ENCODE results near the gene MRC2. TPM values are rescaled to one million over a fixed set of nuclear protein-coding genes. Genes with fewer than 3 reads are reported as not detected.
"Not testable (repeated sequence)": the region's sequence is repeated elsewhere in the genome, so short reads cannot be mapped to it uniquely, and the experiment has no call there.

Gene MRC2
- total and polyA plus RNA-seq, 2 experiments from 2014 or later = 222 to 756 TPM

DNA sequence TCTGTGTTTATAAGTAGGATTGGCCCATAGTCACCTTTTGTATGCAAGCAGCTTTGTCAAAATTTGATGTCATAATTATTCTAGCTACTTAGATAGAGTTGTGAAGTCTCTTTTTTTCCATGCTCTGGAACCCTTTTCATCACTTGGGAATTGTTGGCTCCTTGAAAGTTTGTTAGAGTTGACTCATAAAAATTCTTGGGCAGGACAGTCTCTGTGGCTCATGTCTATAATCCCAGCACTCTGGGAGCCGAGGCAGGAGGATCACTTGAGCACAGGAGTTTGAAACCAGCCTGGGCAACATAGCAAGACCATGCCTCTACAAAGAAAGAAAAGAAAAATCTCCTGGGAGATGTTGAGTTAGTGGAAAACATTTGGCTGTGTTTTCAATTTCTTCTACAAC lies 45.7 kb upstream of the MRC2 start:
- in situ Hi-C loops (cut with MboI) = no loop called here
- H3F3A ChIP-seq (ENCODE audit: insufficient read depth) = peaks cover 7% of the 10 kb centered on the region; the same call in 1 of the 2 replicates
- no peak overlapping the region for H3K4me2 ChIP-seq (ENCODE audit: unreplicated experiment)
- H3K27ac ChIP-seq = peak overlapping the region; percentile 9
- TF ChIP-seq EZH2phosphoT487 (IDR thresholded peaks at IDR 0.05; ENCODE audit: insufficient read depth, low read depth) (no peak), EZH2 (IDR thresholded peaks at IDR 0.05; ENCODE audit: insufficient read depth, poor library complexity, severe bottlenecking) (no peak)
- H3K4me1 ChIP-seq (ENCODE audit: insufficient read depth) = peaks cover 9% of the 10 kb centered on the region
- no peak overlapping the region for H2AFZ ChIP-seq
- peak; percentile 49 for DNase-seq
- 12 to 38% methylated on average over 1 of the region's 1 CpG for WGBS, 2 experiments (ENCODE audit: low coverage in 1 of 2, low lambda C conversion rate in 2 of 2, missing lambda C conversion rate in 2 of 2)
- H3K4me3 ChIP-seq = no peak overlapping the region
- H3K9ac ChIP-seq = no peak overlapping the region
- H3K27me3 ChIP-seq (replicated peaks; ENCODE audit: insufficient read depth) = no peaks in the 10 kb centered on the region
- H4K20me1 ChIP-seq (ENCODE audit: insufficient read depth) = no peaks in the 10 kb centered on the region
- no peaks in the 10 kb centered on the region for H3K9me3 ChIP-seq (ENCODE audit: low read depth)
- peaks cover 52% of the 10 kb centered on the region for H3K36me3 ChIP-seq (ENCODE audit: low read depth)
- peaks cover 35% of the 10 kb centered on the region for H3K79me2 ChIP-seq (ENCODE audit: insufficient read depth)
- no peaks in the 10 kb centered on the region for H3K9me2 ChIP-seq (ENCODE audit: insufficient read depth)

DNA sequence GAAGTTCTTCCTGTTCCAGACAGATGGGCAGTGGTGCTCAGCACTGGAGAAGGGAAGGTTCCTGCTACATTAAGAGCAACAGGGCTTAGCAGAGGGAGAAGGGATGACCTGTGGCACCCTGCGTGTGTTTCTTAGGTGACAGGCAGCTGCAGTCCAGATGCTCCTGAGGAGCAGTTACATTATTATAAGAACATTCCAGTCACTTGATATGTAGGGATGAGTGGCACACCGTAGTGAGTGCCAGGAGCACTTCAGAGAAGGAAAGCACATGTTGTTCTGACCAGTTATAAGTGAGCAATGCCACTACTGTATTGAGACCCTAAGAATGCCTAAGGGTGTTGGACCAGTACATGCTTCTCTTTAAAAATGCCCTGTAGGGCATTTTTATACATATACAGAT lies 39.9 kb upstream of the MRC2 start:
- no peak for DNase-seq
- Histone ChIP-seq H3K79me2 (ENCODE audit: insufficient read depth) (peaks cover 57% of the 10 kb centered on the region), H3K9ac (no peak overlapping the region), H3K27ac (no peak overlapping the region), H4K20me1 (ENCODE audit: insufficient read depth) (no peaks in the 10 kb centered on the region), H3F3A (ENCODE audit: insufficient read depth) (no peaks in the 10 kb centered on the region), H2AFZ (no peak overlapping the region), H3K36me3 (ENCODE audit: low read depth) (peaks cover 43% of the 10 kb centered on the region), H3K9me3 (ENCODE audit: low read depth) (no peaks in the 10 kb centered on the region), H3K4me1 (ENCODE audit: insufficient read depth) (no peaks in the 10 kb centered on the region), H3K4me3 (no peak overlapping the region), H3K27me3 (replicated peaks; ENCODE audit: insufficient read depth) (no peaks in the 10 kb centered on the region), H3K4me2 (ENCODE audit: unreplicated experiment) (no peak overlapping the region), H3K9me2 (ENCODE audit: insufficient read depth) (no peaks in the 10 kb centered on the region)
- TF ChIP-seq EZH2 (IDR thresholded peaks at IDR 0.05; ENCODE audit: insufficient read depth, poor library complexity, severe bottlenecking) (no peak), EZH2phosphoT487 (IDR thresholded peaks at IDR 0.05; ENCODE audit: insufficient read depth, low read depth) (no peak)
- WGBS, 2 experiments (ENCODE audit: low coverage in 1 of 2, low lambda C conversion rate in 2 of 2, missing lambda C conversion rate in 2 of 2) = 69 to 72% methylated on average over 2 of the region's 2 CpGs
- in situ Hi-C loops (cut with MboI) = no loop called here

DNA sequence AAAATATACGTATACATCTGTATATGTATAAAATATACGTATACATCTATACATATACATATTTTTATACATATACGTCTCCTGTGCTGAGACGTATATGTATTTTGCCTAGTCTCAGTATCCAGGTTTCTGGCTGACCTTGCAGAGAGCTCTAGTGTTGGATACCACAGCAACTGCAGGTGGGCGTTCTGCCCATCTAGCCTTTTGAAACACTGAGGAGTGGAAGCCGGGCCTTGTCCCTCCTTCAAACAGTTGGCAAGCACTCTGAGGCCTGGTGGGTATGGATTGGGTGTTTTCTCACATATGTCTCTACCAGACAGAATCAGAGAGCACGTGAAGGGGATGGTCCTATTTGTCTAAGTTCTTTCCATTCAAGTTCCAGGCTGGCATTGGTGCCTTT lies 39.4 kb upstream of the MRC2 start:
- Histone ChIP-seq H3K9me2 (ENCODE audit: insufficient read depth) (no peaks in the 10 kb centered on the region), H3K27ac (no peak overlapping the region), H4K20me1 (ENCODE audit: insufficient read depth) (no peaks in the 10 kb centered on the region), H3K36me3 (ENCODE audit: low read depth) (peaks cover 41% of the 10 kb centered on the region), H3K27me3 (replicated peaks; ENCODE audit: insufficient read depth) (no peaks in the 10 kb centered on the region), H3K4me3 (no peak overlapping the region), H3K4me2 (ENCODE audit: unreplicated experiment) (no peak overlapping the region), H3K9me3 (ENCODE audit: low read depth) (no peaks in the 10 kb centered on the region), H3K4me1 (ENCODE audit: insufficient read depth) (no peaks in the 10 kb centered on the region), H2AFZ (no peak overlapping the region), H3K79me2 (ENCODE audit: insufficient read depth) (peaks cover 57% of the 10 kb centered on the region), H3K9ac (no peak overlapping the region), H3F3A (ENCODE audit: insufficient read depth) (no peaks in the 10 kb centered on the region)
- no peak for DNase-seq
- no peak for TF ChIP-seq EZH2phosphoT487 (IDR thresholded peaks at IDR 0.05; ENCODE audit: insufficient read depth, low read depth)
- no peak for TF ChIP-seq EZH2 (IDR thresholded peaks at IDR 0.05; ENCODE audit: insufficient read depth, poor library complexity, severe bottlenecking)
- 93 to 96% methylated on average over 7 of the region's 7 CpGs for whole genome bisulfite sequencing, 2 experiments (ENCODE audit: low coverage in 1 of 2, low lambda C conversion rate in 2 of 2, missing lambda C conversion rate in 2 of 2)
- in situ Hi-C loops (cut with MboI) = no loop called here

DNA sequence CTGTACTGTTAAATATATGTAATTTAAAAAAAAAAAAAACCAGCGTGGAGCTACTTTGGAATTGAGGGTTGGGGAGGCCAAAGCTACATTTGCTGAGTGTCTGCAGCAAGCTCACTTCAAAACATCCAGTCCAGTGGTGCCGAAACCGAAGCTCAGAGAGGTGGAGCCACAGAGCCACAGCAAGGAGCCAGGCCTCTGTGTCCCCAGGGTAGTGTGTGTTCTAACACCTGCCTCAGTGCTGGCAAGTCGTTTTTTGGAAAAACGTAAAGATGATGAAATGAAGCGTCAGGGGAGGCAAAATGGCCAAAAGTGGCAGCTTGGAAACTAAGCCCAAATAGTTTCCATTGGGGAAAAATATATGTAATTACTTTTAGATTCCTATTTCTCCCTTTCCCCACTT lies 36.1 kb upstream of the MRC2 start:
- Histone ChIP-seq H3K9me2 (ENCODE audit: insufficient read depth) (no peaks in the 10 kb centered on the region), H3K4me2 (ENCODE audit: unreplicated experiment) (no peak overlapping the region), H3K36me3 (ENCODE audit: low read depth) (peaks cover 33% of the 10 kb centered on the region), H3K27me3 (replicated peaks; ENCODE audit: insufficient read depth) (no peaks in the 10 kb centered on the region), H4K20me1 (ENCODE audit: insufficient read depth) (no peaks in the 10 kb centered on the region), H3K4me3 (no peak overlapping the region), H3F3A (ENCODE audit: insufficient read depth) (no peaks in the 10 kb centered on the region), H2AFZ (no peak overlapping the region), H3K27ac (no peak overlapping the region), H3K4me1 (ENCODE audit: insufficient read depth) (no peaks in the 10 kb centered on the region), H3K79me2 (ENCODE audit: insufficient read depth) (peaks cover 57% of the 10 kb centered on the region), H3K9me3 (ENCODE audit: low read depth) (no peaks in the 10 kb centered on the region), H3K9ac (no peak overlapping the region)
- TF ChIP-seq EZH2phosphoT487 (IDR thresholded peaks at IDR 0.05; ENCODE audit: insufficient read depth, low read depth) = no peak
- TF ChIP-seq EZH2 (IDR thresholded peaks at IDR 0.05; ENCODE audit: insufficient read depth, poor library complexity, severe bottlenecking) = no peak
- 59 to 63% methylated on average over 6 of the region's 6 CpGs for WGBS, 2 experiments (ENCODE audit: low coverage in 1 of 2, low lambda C conversion rate in 2 of 2, missing lambda C conversion rate in 2 of 2)
- no peak for DNase-seq
- in situ Hi-C loops (cut with MboI) = no loop called here

DNA sequence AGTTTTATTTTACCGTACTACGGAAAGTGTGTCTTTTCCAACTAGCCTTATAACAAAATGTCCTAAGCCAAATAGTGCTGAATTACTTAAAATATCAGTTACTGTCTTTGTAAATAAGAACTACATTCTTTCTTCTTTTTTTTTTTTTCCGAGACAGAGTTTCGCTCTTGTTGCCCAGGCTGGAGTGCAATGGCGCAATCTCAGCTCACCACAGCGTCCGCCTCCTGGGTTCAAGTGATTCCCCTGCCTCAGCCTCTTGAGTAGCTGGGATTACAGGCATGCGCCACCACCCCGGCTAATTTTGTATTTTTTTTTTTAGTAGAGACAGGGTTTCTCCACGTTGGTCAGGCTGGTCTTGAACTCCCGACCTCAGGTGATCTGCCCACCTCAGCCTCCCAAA lies 35.6 kb upstream of the MRC2 start:
- peaks cover 32% of the 10 kb centered on the region for H3K36me3 ChIP-seq (ENCODE audit: low read depth)
- in situ Hi-C loops (cut with MboI) = not testable (repeated sequence)

More for the DNA sequence above, 35.6 kb upstream of the MRC2 start:
- H3K9ac ChIP-seq; H3K4me1 ChIP-seq (ENCODE audit: insufficient read depth); H3K4me3 ChIP-seq; H3K27me3 ChIP-seq (replicated peaks; ENCODE audit: insufficient read depth); DNase-seq; H3K9me3 ChIP-seq (ENCODE audit: low read depth); H3F3A ChIP-seq (ENCODE audit: insufficient read depth); H3K27ac ChIP-seq; H2AFZ ChIP-seq; H3K9me2 ChIP-seq (ENCODE audit: insufficient read depth); H4K20me1 ChIP-seq (ENCODE audit: insufficient read depth); H3K4me2 ChIP-seq (ENCODE audit: unreplicated experiment): not testable (repeated sequence)
- WGBS, 2 experiments (ENCODE audit: low coverage in 1 of 2, low lambda C conversion rate in 2 of 2, missing lambda C conversion rate in 2 of 2) = 97 to 98% methylated on average over 11 of the region's 11 CpGs
- peaks cover 56% of the 10 kb centered on the region for H3K79me2 ChIP-seq (ENCODE audit: insufficient read depth)

Measured in GM23248 (cell line).